ENCODE measurements around the gene SPG7. TPM values are rescaled to one million over a fixed set of nuclear protein-coding genes. Genes with fewer than 3 reads are reported as not detected.
A peak's percentile ranks its signal among the peaks of the same experiment; 100 is the strongest.

SPG7 gene
- polyA plus RNA-seq, 3 donors: 92.6 to 132 (median 98.7) TPM

DNA sequence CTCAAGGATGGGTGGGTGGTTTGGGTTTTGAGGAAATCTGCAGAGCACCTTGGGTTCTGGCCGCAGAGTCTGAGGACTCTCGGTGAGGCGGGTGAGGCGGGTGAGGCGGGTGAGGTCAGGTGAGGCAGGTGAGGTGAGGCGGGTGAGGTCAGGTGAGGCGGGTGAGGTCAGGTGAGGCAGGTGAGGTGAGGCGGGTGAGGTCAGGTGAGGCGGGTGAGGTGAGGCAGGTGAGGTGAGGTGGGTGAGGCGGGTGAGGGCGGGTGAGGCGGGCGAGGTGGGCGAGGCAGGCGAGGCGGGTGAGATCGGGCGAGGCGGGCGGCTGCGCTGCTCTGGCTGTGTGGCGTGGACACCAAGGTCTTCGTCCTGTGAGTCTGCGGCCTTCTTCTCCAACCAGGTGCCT lies 28.2 kb downstream of the SPG7 start:
- no peak for DNase-seq (ENCODE audit: extremely low read depth in 1 of 11, low read depth in 9 of 11, low spot score in 4 of 11)

DNA sequence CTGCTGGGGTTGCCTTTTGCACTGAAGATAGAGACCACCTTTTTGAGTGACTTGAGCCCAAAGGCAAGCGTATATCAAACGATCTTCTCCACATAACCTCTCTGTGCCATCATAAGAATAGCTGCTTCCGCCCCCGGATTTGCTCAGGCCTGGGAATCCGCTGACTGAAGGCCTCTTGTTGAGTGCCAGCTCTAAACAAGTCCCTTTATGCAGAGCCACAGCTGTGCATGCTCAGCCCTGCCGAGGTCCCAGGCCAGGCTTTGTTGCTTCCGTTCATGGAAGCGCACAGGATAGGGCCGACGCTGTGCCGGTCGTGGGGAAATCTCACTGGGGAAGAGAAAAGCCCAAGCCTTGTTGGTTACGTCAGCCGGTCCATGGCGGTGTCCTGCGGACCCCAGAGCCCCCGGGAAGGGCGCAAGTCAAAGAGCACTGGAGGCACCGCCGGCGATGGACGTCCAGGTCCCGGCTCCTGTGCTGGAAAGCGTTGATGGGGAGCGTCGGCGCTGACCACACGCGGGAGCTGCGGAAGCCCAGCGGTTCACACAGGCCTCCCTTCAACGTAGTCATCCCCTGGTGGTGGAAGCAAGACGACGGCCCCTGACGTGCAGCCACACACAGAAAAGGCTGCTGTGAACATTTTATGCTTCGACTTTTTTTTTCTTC lies 28.8 kb downstream of the SPG7 start:
- no peak for DNase-seq (ENCODE audit: extremely low read depth in 1 of 11, low read depth in 9 of 11, low spot score in 4 of 11)

DNA sequence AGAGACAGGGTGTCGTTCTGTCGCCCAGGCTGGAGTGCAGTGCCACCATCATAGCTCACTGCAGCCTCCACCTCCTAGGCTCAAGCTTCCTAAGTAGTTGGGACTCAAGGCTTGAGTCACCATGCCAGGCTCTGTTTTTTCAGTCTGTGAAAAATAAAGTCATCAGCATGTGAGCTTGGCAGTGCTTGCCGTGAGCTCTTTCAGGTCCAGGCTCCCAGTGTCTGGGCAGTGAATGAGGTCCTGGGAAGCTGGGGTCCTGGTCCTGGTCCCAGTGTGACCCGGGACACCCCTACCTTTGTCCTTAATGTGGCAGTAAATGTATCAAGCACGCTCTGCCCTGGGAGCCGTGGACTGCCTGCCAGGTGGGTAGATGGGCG lies 29.3 kb downstream of the SPG7 start:
- DNase-seq (ENCODE audit: extremely low read depth in 1 of 11, low read depth in 9 of 11, low spot score in 4 of 11): no peak

DNA sequence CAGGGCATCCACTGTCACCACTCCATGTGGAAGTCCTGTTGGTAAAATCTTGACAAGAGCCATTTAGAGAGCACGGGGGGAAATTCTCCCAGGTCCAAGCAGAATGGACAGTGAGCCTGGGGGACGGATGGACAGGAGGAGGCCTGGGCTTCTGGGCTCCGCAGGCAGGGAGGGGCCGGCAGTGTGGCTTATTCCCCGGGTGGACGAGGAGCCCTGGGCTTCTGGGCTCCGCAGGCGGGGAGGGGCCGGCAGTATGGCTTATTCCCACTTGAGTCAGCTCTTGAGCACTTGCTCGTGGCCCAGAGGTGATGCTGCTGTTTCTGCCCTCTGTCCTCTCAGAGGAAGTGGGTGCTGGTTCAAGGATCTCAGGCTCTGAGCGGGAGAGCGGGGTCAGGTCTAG lies 30.1 kb downstream of the SPG7 start:
- no peak for DNase-seq (ENCODE audit: extremely low read depth in 1 of 11, low read depth in 9 of 11, low spot score in 4 of 11)

DNA sequence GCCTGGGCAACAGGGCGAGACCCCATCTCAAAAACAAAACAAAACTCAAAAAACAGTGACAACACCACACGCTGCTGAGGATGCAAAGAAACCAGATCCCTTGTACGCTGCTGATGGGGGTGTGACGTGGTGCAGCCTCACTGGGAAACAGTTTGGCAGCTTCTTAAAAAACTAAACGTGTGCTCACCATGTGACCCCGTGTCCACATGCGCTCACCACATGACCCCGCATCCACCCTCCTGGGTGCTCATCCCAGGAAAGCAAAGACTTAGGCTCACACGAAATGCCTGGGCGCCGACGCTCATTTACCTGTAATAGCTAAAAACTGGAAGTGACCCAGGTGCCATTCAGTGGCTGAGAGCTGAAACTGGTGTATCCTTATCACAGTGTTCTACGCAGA lies 32.4 kb downstream of the SPG7 start:
- no peak for DNase-seq (ENCODE audit: extremely low read depth in 1 of 11, low read depth in 9 of 11, low spot score in 4 of 11)

DNA sequence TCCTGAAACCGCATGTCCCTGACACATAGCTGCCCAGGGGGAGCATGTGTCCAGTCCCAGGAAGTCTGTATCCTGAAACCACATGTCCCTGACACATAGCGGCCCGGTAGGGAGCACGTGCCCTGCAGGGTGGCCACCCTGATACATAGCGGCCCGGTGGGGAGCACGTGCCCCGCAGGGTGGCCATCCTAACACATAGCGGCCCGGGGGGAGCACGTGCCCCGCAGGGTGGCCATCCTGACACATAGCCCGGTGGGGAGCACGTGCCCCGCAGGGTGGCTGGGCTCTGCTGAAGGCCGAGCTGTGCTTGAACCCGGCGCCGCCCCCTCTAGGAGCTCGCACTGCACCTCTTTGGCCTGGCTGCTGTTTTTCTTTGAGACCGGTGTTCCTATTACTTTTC lies 33.6 kb downstream of the SPG7 start:
- DNase-seq (ENCODE audit: extremely low read depth in 1 of 11, low read depth in 9 of 11, low spot score in 4 of 11): no peak

DNA sequence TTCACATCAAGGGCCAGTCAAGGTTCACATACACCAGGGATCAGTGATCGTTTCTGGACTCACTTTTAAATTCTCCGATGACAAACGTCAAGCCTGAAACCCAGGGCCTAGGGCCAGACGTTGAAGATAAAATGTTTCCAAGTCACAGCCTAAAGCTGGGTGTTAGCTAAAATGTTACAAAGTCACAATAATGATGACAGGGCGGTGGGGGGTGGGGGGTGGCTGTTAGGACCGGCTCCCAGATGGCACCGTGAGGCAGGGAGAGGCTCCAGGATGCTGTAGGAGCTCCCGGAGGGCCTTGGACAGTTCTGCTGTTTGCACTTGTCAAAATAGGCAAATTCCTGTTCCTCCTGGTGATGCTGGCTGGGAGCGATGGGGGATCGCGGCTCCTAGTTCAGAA lies 35.9 kb downstream of the SPG7 start:
- DNase-seq (ENCODE audit: extremely low read depth in 1 of 11, low read depth in 9 of 11, low spot score in 4 of 11): no peak

DNA sequence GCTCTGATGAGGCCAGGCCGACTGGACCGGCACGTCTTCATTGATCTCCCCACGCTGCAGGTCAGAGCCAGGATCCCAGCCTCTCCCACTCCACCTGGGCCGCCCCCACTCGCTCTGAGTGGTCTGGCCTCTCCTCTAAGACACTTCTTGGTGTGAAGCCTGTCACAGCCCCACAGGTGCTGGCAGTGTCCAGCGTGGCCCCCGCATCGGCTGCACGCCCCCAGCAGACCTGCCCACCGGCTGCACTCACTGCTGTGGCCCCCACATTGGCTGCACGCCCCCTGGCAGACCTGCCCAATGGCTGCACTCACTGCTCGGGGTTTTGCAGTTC lies 36.5 kb downstream of the SPG7 start:
- no peak for DNase-seq (ENCODE audit: extremely low read depth in 1 of 11, low read depth in 9 of 11, low spot score in 4 of 11)

DNA sequence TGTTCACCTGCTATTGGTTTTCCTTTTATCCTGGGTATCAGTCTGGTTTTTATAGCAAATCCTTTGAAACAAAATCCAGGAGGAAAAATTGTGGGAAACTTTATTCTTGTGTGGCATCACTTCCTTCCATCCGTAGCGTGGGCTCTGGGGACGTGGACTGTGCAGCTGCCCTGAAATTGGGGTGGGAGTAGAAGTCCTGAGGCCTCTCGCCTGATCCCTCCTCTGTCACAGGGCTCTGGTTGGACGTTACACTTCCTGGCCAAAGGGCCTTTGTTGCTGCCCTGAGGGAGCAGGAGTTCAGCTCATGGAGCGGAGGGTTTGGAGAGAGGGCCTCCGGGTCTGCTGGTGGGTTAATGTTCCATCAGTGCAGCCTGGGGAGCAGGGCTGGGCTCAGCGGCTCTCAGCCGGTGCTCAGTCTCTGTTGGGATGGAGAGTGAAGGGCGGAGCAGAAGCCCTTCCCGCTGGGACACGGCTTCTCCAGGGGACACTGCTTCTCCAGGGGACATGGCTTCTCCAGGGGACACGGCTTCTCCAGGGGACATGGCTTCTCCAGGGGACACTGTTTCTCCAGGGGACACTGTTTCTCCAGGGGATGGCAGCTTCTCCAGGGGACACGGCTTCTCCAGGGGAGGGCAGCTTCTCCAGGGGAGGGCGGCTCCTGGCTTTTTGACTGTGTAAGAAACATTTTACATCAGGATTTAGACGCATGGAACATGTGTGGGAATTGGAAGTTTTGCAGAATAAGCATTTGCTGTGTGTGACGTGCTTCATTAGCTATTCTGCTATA lies 37.0 kb downstream of the SPG7 start:
- DNase-seq (ENCODE audit: extremely low read depth in 1 of 11, low read depth in 9 of 11, low spot score in 4 of 11): peak in 1 of 11 donors; percentile 35

DNA sequence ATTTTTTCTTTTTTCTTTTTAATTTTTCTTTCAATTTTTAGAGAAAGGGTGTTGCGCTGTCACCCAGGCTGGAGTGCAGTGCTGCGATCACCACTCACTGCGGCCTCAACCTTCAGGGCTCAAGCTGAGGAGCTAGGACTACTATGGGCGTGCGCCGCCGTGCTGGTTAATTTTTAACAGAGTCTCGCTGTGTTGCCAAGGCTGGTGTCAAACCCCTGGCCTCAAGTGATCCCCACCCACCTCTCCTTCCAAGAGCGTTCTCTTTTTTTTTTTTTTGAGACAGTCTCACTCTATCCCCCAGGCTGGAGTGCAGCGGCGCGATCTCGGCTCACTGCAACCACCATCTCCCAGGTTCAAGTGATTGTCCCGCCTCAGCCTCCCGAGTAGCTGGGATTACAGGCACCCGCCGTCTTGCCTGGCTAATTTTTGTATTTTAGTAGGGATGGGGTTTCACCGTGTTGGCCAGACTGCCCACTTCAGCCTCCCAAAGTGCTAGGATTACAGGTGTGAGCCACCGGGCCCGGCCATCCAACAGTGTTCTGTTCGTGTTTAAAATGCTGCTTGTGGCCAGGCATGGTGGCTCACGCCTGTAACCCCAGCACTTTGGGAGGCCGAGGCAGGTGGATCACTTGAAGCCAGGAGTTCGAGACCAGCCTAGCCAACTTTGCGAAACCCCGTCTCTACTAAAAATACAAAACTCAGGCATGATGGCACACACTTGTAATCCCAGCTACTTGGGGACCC lies 37.8 kb downstream of the SPG7 start:
- peak in 2 of 11 donors; percentile 27 to 46 for DNase-seq (ENCODE audit: extremely low read depth in 1 of 11, low read depth in 9 of 11, low spot score in 4 of 11)

DNA sequence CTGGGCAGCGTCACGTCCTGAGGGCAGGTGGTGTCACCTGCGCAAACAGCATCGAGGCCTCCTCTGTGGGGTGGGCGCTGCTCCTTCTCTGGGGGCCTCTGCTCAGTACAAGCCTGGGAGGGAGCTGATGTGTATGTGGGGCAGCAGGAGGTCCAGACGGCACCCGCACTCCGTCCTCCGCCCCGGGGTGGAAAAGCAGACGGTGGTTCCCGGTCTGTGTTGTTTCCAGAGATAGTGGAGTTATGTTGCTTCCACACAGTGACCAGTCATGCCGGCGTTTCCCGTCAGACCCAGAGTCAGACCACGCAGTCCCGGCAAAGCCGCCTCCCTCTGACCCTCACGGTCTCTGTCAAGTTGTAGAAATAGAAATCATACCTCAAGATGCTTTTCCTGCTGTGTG lies 38.6 kb downstream of the SPG7 start:
- DNase-seq (ENCODE audit: extremely low read depth in 1 of 11, low read depth in 9 of 11, low spot score in 4 of 11): no peak

DNA sequence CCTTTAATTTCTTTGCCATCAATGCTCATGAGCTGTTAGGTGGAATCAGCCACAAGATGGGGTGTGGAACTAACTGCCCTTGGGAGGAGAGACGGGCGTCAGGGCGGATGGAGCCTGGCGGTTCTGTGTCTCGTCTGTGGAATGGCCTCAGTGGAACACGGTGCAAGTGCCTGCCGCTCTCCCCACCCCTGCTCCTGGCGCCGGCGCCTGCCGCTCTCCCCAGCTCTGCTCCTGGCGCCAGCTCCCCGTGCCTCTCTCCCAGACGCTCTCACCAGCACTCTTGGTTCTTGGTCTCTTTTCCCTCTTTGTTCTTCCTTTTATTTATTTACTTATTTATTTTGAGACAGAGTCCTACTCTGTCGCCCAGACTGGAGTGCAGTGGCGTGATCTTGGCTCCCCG lies 39.1 kb downstream of the SPG7 start:
- DNase-seq (ENCODE audit: extremely low read depth in 1 of 11, low read depth in 9 of 11, low spot score in 4 of 11): no peak

DNA sequence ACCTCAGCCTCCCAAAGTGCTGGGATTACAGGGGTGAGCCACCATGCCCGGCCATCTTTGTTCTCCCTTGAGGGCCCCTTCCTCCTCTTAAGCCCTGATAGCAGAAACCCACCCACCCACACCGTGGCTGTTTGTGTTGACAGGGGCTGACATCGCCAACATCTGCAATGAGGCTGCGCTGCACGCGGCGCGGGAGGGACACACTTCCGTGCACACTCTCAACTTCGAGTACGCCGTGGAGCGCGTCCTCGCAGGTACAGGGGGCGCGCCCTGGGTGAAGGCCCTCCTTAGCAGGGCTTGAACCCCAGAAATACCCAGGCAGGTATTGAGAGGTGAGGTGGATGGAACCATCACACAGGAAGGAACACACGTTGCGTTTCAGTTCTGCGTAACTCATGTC lies 39.7 kb downstream of the SPG7 start:
- no peak for DNase-seq (ENCODE audit: extremely low read depth in 1 of 11, low read depth in 9 of 11, low spot score in 4 of 11)

DNA sequence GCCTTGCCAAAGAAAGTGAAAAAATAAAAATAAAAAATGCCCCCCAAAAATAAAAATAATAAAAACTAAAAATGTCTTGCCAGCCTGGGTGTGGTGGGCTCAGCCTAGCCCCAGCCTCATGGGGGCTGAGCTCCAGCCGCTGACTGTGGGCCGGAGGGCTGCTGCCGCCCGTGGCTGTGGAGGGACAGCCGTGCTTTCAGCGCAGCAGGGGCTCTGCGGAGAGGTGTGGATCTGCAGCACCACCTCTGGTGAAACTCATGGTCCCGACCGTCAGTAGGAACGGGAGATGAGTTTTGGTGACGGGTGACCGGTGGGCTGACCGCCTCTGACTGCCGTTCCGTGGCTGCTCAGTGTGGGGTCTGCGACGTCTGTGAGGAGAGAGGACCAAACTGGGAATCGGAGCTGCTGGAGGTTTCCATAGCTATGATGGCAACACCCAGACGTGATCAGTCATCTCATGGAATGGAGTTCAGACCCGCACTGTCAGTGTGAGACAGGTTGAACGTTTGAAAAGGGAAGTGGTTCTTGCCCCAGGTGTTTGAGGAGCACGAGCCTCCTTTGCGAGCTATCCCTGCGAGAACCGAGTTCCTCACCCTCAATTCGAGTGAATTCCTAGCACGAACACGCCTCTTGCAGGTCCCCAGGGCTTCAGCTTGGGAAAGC lies 40.3 kb downstream of the SPG7 start:
- no peak for DNase-seq (ENCODE audit: extremely low read depth in 1 of 11, low read depth in 9 of 11, low spot score in 4 of 11)

DNA sequence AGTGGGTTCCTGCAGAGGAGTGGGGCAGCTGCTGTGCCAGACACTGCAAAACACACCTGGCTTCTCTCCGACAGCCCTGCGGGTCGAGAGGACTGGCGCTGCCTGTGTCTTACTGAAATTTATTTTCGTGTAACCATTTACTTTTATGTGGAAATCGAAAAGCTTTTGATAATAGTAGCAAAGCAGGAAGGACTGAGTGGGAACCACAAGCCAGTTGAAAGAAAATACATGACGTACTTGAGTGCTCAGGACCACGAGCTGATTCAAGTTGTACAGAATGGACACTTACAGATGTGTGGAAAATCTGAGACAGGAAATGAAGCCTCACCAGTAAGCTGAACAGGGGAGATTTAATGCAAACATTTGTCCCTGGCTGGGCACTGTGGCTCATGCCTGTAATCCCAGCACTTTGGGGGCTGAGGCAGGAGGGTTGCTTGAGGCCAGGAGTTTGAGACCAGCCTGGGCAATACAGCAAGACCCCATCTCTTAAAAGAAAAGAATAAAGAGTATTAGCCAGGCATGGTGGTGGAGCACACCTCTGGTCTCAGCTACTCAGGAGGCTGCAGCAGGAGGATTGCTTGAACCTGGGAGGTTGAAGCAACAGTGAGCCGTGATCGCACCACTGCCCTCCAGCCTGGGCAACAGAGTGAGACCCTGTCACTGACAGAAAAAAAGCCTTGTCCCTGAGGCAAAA lies 41.0 kb downstream of the SPG7 start:
- DNase-seq (ENCODE audit: extremely low read depth in 1 of 11, low read depth in 9 of 11, low spot score in 4 of 11): no peak

DNA sequence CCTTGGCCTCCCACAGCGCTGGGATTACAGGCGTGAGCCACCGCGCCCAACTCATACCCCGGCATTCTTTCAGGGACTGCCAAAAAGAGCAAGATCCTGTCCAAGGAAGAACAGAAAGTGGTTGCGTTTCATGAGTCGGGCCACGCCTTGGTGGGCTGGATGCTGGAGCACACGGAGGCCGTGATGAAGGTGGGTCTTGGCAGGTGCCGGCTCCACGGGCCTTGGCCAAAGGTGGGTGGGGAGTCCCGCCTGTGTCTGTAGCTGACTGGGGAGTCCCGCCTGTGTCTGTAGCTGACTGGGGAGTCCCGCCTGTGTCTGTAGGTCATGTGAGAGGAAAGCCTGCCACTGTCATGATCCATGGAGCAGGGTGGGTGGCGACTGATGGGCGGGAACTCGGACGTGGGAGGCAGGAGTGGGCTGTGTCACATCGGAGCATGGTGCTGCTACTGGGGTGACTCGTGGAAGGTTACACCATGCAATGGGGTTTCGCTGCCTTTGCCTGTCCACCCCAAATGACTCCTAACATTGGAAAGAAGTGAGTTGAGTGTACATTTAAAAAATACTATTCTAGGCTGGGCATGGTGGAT lies 42.3 kb downstream of the SPG7 start:
- no peak for DNase-seq (ENCODE audit: extremely low read depth in 1 of 11, low read depth in 9 of 11, low spot score in 4 of 11)

DNA sequence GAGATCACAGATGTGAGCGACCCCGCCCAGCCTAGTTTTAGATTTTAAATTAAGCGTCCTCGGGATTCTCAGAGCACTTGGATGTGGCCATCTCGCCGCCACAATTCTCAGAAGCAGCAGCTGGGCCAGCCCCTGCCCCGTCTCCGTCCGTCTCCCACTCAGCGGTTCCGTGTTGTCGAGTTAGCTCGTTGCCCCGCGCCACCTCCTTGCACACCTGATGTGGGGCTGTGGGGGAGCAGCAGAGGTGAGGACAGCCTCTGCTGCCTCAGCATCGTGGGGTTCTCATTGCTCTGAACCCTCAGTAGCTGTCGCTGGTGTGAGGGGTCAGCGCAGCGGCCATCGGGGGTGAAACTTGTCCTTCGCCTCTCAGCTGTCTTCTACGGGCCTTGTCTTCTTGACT lies 44.1 kb downstream of the SPG7 start:
- no peak for DNase-seq (ENCODE audit: extremely low read depth in 1 of 11, low read depth in 9 of 11, low spot score in 4 of 11)

DNA sequence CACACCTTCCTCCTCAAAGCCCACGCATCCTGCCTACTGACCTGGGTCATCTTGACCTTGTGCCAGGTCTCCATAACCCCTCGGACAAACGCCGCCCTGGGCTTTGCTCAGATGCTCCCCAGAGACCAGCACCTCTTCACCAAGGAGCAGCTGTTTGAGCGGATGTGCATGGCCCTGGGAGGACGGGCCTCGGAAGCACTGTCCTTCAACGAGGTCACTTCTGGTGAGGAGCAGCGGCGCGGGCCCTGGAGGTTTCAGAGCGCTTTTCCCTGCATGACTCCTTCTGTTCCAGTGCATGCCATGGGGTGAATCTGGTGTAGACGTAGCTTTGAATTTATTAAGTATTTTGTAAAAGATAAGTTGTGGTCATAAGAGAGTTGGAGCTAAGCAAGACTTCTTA lies 44.7 kb downstream of the SPG7 start:
- DNase-seq (ENCODE audit: extremely low read depth in 1 of 11, low read depth in 9 of 11, low spot score in 4 of 11): no peak

DNA sequence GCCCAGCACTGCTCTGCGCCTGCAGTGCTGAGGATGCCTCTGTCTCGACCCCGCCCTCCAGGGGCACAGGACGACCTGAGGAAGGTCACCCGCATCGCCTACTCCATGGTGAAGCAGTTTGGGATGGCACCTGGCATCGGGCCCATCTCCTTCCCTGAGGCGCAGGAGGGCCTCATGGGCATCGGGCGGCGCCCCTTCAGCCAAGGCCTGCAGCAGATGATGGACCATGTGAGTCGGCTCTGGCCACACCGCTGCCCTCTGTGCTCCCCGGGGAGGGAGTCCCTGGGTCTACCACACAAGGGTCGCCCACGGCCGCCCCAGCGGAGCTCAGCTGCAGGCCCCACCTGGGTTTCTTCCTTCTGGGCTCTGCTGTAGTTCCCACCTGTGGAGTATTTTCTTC lies 45.5 kb downstream of the SPG7 start:
- DNase-seq (ENCODE audit: extremely low read depth in 1 of 11, low read depth in 9 of 11, low spot score in 4 of 11): no peak
